Activated CD4-positive, CD25-positive, alpha-beta regulatory T cell treated with anti-CD3 and anti-CD28 coated beads, Interleukin-2, amount 50 U/mL, for 16 hours (primary cell): ENCODE data around the gene ALKBH6.

Experiments used
- DNase-seq: peaks from one replicate; pipeline ENCODE4 v3.0.0-alpha.2; 2020; ENCODE audit warnings: low read depth, low spot score

Gene ALKBH6

DNA sequence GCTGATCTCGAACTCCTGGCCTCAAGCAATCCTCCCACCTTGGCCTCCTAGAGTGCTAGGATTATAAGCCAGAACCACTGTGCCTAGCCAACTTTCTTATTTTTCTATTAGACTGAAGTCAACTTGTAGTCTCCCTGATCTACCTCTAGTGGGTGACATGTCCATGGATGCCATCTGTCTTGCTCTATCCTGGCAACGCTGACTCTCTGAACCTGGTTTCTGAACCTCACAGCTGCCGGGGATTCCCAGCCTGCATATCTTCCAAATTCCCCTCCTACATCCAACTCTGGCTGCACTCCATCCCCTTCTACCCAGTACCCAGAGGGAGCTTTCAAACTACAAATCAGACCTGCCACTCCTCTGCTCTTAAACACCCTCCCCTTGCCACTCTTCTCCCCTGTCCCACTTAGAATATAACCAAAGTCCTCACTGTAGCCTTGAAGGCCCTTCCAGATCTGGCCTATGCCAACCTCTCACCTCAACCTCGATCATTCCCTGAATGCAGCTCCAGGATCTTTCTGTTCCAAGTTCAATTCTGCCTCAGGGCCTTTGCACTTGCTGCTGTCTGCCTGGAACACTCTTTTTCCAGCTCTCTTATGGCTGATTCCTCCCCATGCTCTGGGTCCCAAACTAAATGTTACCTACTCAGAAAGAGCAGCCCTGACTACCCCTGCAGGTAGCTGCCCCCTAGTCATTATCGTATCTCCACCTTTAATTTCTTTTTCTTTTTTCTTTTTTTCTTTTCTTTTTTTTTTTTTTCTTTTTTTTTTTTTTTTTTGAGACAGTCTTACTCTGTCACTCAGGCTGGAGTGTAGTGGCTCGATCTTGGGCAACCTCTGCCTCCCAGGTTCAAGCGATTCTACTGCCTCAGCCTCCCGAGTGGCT is 16.5 kb upstream of the ALKBH6 start:
- no peak for DNase-seq

DNA sequence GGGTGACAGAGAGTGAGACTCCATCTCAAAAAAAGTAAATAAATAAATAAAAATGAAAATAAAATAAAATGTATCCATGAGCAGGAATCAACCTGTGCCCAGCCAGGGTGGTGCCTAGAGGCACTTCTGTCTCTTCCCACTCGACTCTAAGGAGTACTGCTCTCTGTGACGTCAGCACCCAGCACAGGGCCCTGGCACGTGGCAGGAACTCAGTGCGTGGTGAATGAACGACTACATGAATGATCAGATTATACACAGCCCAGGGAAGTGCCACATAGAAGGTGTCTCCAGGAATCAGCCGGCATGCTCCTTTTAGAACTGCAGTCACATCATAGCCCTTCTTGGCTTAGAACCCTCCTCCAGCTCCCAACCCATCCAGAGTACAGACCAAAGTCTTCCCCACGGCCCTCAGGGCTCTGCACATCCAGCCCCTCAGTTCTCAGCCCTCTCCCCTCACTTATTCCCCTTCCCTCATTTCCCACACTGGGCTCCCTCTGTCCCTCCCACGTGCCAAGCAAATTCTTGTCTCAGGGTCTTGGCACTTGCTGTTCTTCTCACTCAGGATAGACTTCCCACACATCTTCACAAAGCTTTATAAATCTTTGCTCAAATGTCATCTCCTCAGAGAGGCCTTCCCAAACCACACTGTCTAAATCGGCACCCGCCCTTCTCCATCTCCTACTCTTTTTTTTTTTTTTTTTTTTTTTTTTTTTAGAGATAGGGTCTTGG is 14.5 kb upstream of the ALKBH6 start:
- DNase-seq: no peak

DNA sequence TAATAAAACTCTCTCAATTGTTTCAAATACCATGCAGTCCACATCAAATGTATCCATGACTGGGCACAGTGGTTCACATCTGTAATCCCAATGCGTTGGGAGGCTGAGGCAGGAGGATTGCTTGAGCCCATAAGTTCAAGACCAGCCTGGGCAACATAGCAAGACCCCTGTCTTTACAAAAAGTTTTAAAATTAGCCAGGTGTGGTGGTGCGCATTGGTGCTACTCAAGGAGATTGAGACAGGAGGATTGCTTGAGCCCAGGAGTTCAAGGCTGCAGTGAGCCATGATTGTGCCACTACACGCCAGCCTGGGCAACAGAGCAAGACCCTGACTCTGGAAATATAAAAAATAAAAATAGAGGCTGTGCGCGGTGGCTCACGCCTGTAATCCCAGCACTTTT is 13.7 kb upstream of the ALKBH6 start:
- no peak for DNase-seq

DNA sequence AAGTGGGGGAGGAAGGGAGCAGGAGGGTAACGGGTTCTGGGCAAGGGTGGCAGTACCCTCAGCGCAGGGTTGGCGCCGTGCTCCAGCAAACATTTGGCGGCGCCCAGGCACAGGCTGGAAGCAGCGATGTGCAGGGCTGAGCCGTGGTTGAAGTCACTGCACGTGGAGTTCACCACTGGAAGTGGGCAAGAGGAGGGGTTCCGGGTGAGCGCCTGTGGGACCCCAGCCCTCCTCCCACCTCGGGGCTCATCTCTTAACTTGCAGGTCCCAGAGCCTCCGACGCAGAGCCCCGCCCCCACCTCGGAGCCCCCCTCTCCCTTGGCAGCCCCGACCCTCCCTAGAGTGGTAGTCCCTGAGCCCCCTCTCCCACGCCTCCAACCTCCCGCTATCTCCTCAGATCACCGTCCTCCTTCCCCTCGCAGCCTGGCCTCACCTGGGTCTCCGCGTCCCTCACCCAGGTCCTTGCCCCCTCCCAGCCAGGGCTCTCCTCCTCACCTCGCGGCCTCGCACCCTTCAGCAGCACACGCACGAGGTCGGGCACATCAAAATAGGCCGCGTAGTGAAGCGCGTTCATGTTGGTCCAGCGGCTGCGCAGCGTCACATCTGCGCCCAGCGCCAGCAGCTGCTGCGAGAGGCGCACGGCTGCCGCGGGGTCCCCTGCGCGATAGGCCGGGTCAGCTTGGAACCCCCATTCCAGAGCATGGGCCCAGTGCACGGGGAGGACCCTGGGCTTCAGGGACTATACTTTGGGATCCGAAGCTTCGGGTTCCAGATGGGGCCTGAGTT is 12.3 kb upstream of the ALKBH6 start:
- no peak for DNase-seq

DNA sequence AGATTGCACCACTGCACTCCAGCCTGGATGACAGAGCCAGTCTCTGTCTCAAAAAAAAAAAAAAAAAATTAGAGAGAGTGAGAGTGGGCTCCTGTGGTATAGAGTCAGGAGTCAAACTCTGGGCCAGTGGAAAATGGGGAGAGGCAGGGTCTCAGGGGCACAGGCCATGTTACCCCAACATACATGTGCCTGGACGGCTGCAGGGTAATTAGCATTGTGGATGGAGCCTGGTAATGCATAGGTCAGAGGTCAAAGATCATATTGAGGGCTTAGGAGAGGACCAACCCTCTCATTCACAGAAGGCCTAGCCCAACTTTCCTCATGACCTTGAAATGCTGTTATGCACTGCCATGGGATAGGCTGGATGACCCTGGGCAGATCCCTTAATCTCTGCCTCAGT is 11.5 kb upstream of the ALKBH6 start:
- no peak for DNase-seq

DNA sequence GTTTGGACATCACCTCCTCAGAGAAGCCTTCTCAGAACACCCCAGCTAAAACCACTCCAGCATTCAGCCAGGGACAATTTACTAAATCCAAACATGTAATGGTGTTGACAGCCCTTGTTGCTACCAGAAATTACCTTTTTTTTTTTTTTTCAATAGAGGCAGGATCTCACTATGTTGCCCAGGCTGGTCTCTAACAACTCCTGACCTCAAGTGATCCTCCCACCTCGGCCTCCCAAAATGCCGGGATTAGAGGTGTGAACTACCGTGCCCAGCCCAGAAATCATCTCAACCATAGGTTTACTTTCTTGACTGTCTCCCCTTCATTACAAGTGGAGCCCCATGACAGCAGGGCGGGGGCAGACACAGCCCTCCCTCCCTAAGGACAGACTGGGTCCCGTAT is 9.4 kb upstream of the ALKBH6 start:
- no peak for DNase-seq

DNA sequence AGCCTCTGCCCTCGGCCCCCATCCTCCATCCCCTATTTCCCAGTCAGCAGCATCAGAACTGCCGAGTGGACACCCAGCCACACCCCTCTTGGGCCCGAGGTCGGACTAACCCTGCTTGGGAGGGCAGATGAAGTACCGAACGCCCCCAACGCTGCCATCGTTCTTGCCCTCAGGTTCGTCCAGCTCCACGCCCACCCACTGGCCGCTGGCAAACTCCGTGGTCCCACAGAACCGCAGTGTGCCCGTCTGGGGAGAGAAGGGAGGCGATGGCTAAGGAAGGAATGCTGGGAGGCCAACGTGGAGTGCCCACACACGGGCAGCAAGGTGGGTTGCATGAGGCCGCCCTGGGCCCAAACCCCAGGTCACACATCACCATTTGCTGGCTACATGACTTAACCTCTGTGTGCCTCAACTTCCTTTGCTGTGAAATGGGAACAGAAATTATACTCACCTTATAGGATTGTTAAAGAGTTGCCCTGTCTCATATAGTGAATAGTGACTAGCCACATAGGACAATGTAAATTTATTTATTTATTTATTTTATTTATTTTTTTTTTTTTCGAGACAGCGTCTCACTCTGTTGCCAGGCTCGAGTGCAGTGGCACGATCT is 5.2 kb upstream of the ALKBH6 start:
- DNase-seq: no peak

DNA sequence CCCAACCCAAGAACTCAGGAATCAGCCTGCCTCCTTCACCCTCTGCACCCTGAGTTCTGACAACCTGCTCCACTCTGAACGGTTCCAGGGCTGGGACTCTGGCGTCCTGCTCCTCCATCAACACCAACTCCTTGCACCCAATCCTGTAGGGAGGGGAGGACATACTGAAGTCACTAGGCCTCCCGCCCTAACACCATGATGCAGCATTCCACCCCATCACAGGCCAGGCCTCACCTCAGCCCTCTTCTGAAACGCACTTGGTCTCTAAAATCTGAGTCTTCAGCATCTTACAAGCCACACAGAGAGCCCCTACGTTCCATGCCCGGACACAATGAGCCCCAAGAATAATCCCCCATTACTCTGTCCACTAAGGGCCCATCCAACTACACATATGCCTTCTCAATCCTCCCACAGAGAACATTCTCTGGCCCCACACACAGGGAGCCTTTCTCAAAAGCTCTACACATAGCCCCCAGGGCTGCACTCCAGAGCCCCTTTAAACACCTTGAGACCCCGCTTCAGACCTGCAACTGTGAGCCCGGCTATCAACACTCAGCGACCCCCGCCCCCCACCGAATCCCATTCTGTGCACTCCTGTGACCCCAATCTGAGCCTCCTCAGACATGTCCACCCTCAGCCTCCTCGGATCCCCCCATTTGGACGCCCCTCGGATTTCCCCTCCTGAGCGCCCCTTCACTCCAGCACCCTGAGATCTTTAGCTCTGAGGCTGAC is 567 bp downstream of the ALKBH6 start:
- no peak for DNase-seq

DNA sequence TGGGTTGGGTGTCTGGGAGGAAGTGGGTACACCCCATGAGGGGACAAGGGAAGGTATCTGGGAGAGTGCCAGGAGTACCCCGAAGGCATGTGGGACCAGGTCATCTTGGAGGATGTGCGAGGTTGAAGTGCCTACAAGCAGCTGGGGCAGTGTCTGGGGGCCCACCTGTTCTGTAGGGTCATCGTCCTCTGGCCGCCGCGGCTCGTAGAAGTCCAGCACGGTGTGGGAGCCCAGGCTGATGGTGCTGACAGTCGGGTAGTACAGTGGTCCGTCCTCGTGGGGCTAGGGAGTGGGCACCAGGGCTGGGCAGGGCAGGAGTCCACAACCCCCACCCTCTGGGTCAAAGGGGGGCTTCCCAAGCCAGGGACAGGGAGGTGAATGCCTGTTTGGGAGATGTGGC is 3.6 kb downstream of the ALKBH6 start:
- no peak for DNase-seq

DNA sequence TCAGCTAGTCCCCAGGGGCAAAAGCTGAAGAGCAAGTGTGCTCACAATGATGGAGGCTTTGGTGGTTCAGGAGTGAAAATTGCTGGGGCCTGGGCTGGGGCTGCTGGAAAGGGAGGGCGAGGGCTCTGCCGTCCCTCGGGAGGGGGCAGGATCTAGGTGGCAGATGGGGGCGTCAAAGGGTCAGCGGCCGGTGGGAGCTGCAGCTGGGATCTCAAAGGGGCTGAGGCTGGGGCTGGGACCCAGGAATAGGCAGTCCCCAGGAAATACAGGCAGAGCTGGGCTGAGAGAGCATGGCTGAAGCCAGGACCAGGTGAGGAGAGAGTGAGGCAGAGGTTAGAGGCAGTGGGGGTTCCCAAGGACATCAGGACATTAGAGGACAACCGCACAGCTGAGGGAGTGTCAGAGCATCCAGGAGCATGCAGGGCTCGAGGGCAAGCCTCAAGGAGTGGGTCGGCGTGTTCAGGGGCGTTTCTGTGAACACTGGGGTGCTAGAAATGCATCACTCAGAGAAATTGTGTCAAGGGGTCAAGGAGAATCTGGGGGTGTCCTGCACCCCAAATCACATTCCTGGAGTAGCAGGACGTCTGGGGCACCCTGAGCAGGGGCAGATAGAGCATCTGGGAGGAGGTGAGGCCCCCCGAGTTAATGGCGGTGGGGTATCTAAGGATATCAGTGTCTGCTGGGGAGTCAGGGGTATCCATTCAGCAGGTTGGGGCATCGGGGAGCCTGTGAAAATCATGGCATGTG is 4.2 kb downstream of the ALKBH6 start:
- no peak for DNase-seq

DNA sequence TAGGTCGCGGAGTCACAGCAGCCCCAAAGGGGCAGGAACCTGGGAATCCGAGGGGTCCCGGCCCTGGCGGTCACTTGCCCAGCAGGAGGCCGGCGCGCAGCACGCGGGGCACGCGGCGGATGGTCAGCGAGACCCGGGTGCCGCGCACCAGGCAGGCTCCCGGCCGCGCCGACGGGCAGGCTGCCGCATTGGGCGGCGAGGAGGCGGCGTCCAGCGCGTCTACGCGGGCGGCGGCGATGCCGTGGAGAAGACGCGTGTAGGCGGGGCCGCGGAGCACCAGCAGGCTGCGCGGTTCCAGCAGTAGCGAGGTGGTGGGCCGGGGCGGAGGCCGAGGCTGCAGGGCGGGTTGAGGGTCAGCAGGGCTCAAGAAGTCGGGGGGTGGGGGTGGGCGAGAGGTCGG is 4.8 kb downstream of the ALKBH6 start:
- no peak for DNase-seq

DNA sequence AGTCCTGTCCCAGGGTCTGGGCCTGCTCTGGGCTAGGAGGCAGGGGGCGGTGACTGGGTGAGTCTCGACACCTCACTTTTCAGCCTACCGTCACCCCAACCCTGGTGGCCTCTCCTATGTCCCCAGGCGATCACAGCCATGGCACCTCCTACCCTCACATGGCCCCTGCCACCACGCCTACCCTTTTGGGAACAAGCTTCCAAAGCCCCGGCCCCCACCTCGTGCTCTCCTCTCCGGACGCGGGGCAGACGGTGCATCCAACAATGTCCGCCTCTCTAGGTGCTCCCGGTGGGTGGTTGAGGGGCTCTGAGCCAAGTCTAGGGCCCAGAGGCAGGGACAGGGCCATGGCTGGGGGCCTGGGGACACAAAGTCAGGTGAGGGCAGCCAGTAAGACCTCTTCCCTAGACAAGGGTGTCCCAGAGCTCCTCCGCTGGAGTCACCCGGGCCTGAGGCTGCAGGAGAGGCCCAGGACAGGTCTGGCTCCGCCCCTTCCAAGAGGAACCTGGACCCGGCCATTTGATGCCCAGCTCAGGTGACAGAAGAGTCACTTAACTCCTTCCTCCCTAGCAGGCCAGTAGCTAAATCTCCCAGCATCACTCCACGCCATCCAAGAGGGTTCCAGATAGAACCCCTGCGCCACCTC is 5.6 kb downstream of the ALKBH6 start, which contains the start of gene SYNE4:
SYNE4 (minus strand) TSS at position 478 of the 643 bp plus-strand sequence; CDS start at position 346, 132 bp downstream.
- DNase-seq: no peak

DNA sequence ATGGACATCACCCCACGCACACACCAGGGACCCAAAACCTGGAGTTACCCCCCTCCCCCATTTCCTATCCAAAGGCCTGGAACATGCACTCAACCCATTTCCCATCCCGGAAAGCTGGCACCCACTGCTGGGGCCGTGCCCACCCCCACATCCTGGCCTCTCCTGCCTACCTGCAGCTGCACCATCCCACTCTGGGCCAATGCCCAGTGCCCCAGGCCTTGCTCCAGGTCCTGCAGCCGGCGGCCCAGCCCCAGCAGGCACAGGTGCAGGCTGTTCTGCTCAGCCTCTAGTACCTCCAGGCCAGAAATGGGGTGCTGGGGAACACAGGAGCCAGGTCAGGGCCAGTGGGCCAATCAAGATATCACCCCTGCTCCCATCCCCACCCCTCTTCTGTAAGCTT is 7.1 kb downstream of the ALKBH6 start:
- no peak for DNase-seq

DNA sequence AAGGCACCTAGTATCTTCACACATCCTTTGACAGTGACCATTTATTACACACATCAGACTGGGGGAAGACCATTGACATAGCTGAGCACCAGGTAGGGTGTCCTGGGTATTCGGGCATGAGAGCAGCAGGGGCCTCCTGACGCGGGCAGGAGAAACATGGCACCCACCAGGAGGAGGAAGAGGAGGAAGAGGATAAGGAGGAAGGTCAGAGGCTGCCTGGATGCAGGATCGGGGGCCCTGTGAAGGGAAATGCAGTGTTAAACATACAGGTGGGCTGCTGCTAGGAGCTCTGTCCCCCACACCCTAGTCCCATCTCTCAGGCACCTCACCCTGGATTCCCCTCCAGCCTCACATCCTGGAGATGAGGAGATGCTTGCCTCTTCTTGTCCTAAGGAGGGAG is 10.7 kb downstream of the ALKBH6 start:
- DNase-seq: no peak

DNA sequence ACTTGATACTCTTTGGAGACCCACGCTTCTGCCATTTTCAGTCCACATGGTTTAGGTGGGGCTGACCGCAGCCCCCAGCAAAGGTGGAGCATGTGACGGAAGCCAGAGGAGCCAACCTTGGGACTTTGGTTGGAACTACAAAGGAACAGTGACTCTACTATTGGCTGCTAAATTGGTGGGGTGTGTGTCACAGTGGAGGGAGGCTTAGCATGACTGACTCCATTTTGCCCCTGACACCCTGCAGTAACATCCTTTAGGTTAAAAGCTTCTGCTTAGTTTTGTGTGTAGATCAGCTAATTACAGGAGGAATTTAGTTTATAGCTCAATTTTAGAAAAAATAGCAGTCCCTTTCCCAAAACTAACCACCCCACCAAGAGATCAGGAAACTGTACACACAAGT is 12.4 kb downstream of the ALKBH6 start:
- no peak for DNase-seq

DNA sequence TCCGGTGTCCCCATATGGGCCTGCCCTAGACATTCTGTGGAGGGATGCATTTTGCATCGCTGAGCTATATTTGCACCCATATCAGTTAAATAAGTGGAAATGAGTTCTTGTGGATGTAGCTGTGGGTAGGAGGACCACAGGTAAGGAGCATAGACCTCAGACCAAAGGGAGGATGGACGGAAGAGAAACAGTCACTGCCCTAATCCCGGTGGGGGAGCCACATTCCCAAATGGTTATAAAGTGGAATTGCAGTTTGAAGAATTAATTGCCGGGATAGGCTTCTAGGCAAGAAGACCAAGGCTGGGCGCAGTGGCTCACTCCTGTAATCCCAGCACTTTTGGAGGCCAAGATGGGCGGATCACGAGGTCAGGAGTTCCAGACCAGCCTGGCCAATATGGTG is 17.2 kb downstream of the ALKBH6 start:
- no peak for DNase-seq

DNA sequence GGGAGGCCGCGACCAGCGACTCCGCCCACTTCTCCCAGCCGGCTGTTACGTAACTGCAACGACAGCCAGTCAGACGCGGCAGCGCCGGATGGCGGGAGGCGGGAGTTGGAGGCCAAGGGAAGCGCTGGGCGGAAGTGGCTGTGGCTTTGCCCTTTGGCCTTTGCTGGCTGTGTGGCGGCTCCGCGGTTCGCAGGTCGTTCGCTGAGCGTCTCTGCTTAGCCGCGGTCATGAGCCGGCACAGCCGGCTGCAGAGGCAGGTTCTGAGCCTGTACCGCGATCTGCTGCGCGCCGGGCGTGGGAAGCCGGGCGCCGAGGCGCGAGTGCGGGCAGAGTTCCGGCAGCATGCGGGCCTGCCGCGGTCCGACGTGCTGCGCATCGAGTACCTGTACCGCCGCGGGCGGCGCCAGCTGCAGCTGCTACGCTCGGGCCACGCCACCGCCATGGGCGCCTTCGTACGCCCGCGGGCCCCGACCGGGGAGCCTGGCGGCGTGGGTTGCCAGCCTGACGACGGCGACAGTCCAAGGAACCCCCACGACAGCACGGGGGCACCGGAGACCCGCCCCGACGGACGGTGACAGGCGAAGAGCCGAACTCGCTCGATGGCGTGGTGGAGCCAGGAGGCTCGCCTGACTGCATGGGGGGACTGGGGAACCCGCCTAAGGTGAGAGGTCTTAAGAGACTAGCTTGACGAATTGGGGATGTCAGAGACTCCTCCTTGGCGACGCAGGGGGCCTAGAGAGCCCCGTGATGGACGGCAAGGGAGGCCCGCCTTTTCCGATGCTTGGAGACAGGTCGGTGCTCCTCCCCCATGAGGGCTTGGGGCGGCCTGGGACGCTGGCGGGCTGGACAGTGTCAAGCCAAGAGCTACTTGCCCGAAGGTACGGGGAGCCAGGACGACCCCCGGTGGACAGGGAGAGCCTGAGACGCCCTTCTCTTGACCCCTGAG is 18.7 kb downstream of the ALKBH6 start, which contains the start of gene SDHAF1:
SDHAF1 (plus strand) TSS at position 141 of the 946 bp plus-strand sequence; CDS start at position 228, 87 bp downstream.
- peak; percentile 87 for DNase-seq

DNA sequence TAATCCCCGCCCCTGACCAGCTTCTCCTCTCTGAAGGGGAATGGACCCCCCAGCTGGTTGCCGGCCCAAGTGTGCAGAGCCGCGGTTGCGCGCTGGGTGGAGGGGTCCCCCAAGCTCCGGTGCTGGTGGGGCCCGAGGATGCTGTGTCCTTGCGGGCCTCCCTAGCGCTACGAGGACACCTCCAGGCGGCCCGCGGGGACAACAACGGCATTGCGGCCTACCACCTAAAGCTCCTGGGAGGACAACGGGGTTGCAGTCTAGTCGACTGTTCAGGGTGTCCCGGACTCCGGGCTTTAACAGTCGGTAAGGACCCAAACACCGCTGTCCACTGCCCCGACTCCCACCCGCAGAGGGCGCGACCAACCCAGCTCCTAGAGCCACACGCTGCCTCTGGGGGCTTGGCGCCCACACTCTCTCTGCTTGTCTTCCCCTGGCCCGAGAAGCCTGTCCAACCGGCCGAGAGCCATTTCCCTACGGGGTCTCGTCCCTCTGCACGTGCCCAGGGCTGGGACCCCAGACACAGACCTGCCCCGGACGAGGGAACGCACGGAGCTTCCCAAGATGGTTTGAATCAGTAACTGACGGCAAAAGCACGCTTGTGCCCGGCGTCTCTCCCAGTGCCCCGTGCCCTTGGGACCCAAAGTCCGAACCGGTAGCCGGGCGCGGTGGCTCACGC is 20.0 kb downstream of the ALKBH6 start:
- DNase-seq: no peak
